AG04450 (cell line): ENCODE measurements around the gene ZNF10. TPM values are rescaled to one million over a fixed set of nuclear protein-coding genes. Genes with fewer than 3 reads are reported as not detected.
A peak's percentile ranks its signal among the peaks of the same experiment; 100 is the strongest.

Source experiments
- CTCF ChIA-PET: fragments of 300-600, 350-600 bp; formaldehyde crosslinking; extraction: SDS; loops from one replicate; lab custom pipeline; 2022; ENCODE audit warnings: antibody characterized with exemption, inconsistent platforms; lab: Charles Lee
- POLR2A ChIA-PET: fragments of 350-600 bp; formaldehyde crosslinking; extraction: SDS; loops from one replicate; lab custom pipeline; 2021; ENCODE audit warnings: antibody characterized with exemption, inconsistent platforms; lab: Yijun Ruan, JAX
- DNase-seq: peaks from one replicate; pipeline ENCODE4 v3.0.0-alpha.2; 2011; ENCODE audit warnings: low read depth, low spot score
- H3K27ac ChIP-seq: one replicate; pipeline ENCODE4 v1.5.1; 2012; ENCODE audit warnings: low read depth, low read length, control low read depth
- H3K27me3 ChIP-seq: one replicate; pipeline ENCODE4 v1.6.0; 2012; ENCODE audit warnings: low read length; ENCODE audit not compliant: control insufficient read depth, insufficient read depth
- H3K4me3 ChIP-seq: 2 replicates; pipeline ENCODE4 v1.5.1; 2011; ENCODE audit warnings: mild to moderate bottlenecking, low read depth, low read length, control low read depth
- H3K9me3 ChIP-seq: 2 replicates; pipeline ENCODE4 v1.5.1; 2012; ENCODE audit warnings: low read length; ENCODE audit not compliant: control insufficient read depth, insufficient read depth
- polyA plus RNA-seq: library from polyadenylated mRNA; depleted of rRNA; stranded (reverse); fragments of >200 nt; gene quantifications from 2 replicates; pipeline ENCODE4 v1.2.3, GENCODE V29; 2011
- TF ChIP-seq, protein P1 (sequence below): IDR thresholded peaks from 2 replicates; pipeline ENCODE4 v1.5.1; 2011; ENCODE audit warnings: low read depth, low read length, control low read depth, inconsistent platforms

The ZNF10 gene
- polyA plus RNA-seq, 1 experiment = 7.6 TPM

DNA sequence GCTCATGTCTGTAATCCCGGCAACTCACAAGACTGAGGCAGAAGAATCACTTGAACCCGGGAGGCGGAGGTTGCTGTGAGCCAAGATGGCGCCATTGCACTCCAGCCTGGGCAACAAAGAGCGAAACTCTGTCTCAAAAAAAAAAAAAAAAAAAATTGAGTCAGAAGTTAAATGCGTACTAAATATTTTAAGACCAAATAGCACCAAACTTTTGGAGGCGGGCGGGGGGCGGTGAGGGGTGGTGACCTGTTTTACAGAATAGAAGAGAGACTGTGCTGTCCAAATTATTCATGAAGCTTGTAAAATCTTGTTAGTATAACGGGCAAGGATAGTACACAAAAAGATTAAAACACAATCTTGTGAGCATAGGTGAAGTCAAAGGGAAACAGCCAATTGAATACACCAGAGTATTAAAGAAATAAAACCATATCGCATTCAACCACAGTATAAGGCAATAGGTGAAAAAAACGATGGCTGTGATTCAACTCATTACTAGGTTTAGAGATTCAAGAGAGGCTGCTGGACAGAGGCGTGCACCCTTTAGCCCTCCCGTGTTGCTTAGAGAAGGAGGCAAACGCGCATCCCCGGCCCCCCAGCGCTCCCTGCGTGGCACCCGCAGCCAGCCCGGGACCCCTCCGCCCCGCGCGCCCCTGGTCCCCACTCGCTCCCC, 924 bp upstream of the ZNF10 start:
- H3K9me3 ChIP-seq = peaks cover 44% of the 10 kb centered on the region
- ChIA-PET CTCF (interaction anchor here (1.8 kb wide), 1 partner anchor 52 kb away, joined by 8 read pairs; the partner anchor contains the start of gene ZNF268), POLR2A (interaction anchor here (1.0 to 1.2 kb wide), 2 partner anchors 49 to 242 kb away, joined by 5 to 9 read pairs; partner anchors contain the start of genes CHFR and ZNF140)
- H3K4me3 ChIP-seq = peak overlapping the region; percentile 71
- TF ChIP-seq, protein P1, sequence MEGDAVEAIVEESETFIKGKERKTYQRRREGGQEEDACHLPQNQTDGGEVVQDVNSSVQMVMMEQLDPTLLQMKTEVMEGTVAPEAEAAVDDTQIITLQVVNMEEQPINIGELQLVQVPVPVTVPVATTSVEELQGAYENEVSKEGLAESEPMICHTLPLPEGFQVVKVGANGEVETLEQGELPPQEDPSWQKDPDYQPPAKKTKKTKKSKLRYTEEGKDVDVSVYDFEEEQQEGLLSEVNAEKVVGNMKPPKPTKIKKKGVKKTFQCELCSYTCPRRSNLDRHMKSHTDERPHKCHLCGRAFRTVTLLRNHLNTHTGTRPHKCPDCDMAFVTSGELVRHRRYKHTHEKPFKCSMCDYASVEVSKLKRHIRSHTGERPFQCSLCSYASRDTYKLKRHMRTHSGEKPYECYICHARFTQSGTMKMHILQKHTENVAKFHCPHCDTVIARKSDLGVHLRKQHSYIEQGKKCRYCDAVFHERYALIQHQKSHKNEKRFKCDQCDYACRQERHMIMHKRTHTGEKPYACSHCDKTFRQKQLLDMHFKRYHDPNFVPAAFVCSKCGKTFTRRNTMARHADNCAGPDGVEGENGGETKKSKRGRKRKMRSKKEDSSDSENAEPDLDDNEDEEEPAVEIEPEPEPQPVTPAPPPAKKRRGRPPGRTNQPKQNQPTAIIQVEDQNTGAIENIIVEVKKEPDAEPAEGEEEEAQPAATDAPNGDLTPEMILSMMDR = no peak
- peak overlapping the region; percentile 89 for H3K27ac ChIP-seq
- DNase-seq = no peak
- no peaks in the 10 kb centered on the region for H3K27me3 ChIP-seq

DNA sequence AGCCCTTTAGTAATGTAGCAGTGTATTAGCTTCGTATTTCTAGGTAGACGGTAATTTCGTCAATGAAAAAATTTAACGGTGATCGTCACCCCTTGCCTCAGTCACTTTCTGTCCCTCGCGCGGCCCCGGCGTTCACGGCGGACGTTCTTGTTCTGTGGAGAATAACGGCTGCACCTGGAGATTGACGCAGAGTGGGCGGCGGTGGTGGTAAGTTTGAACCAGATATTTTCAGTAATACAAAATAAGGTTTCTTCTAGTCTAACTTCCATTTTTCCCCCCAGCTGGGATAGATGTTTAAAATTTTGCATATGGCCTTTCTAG, 341 bp downstream of the ZNF10 start:
- TF ChIP-seq, protein P1 = no peak
- H3K27ac ChIP-seq = peak overlapping the region; percentile 89
- no peaks in the 10 kb centered on the region for H3K27me3 ChIP-seq
- CTCF ChIA-PET = interaction anchor here (1.8 kb wide), 1 partner anchor 50 kb away, joined by 8 read pairs; the partner anchor contains the start of gene ZNF268
- peaks cover 37% of the 10 kb centered on the region for H3K9me3 ChIP-seq
- H3K4me3 ChIP-seq = peak overlapping the region; percentile 71
- no peak for DNase-seq
- POLR2A ChIA-PET = interaction anchor here (1.2 kb wide), 1 partner anchor 50 kb away, joined by 9 read pairs; the partner anchor contains the start of gene ZNF140

DNA sequence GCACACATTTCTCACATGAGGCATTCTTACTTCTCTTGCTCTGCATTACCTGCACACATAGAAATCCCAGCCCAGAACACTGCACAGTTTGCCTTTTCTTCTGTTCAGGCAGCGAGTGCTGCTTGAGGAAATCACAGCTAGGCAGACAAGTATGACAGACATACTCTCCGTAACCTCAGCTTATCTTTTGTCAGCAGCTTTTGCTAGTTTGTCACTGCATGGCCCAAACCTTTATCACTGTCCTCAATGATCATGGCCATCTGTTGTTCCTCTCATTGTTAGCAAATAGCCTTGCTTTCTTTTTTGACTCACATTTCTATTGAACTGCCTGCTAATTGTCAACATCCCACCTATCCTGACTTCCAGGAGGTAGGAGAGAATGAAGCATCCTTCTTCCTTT, 5.3 kb downstream of the ZNF10 start:
- peaks cover 18% of the 10 kb centered on the region for H3K9me3 ChIP-seq
- POLR2A ChIA-PET = no interaction called here
- no peak for DNase-seq
- TF ChIP-seq, protein P1 = no peak
- H3K27me3 ChIP-seq = no peaks in the 10 kb centered on the region
- CTCF ChIA-PET = interaction anchor here (1.1 kb wide), 1 partner anchor 45 kb away, joined by 4 read pairs; no protein-coding TSS in a partner anchor
- no peak overlapping the region for H3K27ac ChIP-seq
- H3K4me3 ChIP-seq = no peak overlapping the region

DNA sequence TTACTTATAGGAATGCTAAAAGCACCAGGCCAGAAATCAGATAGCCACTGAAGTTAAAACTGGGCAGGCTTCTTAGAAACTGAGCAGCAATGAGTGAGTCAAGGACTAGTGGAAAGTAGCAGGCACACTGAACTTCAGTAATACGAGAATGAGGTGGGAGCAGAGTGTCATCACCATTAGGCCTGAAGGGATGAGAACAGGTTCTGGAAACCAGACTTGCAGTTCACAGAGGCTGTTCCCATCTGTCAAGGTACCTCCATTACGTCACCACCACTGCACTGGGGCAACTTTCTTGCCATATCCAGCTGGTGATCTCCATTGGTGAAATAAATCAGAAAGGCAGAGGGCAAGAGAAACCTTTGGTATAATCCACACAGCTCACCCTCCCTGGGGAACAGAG, 15.6 kb downstream of the ZNF10 start:
- no peak overlapping the region for H3K4me3 ChIP-seq
- no peak overlapping the region for H3K27ac ChIP-seq
- POLR2A ChIA-PET = no interaction called here
- CTCF ChIA-PET = no interaction called here
- H3K9me3 ChIP-seq = peaks cover 45% of the 10 kb centered on the region
- no peak for DNase-seq
- H3K27me3 ChIP-seq = no peaks in the 10 kb centered on the region
- TF ChIP-seq, protein P1 = no peak

DNA sequence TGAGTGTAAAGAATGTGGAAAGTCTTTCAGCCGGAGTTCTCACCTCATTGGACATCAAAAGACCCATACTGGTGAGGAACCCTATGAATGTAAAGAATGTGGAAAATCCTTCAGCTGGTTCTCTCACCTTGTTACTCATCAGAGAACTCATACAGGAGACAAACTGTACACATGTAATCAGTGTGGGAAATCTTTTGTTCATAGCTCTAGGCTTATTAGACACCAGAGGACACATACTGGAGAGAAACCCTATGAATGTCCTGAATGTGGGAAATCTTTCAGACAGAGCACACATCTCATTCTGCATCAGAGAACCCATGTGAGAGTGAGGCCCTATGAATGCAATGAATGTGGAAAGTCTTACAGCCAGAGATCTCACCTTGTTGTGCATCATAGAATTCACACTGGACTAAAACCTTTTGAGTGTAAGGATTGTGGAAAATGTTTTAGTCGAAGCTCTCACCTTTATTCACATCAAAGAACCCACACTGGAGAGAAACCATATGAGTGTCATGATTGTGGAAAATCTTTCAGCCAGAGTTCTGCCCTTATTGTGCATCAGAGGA, 25.8 kb downstream of the ZNF10 start:
- no peaks in the 10 kb centered on the region for H3K27me3 ChIP-seq
- TF ChIP-seq, protein P1 = no peak
- CTCF ChIA-PET = no interaction called here
- peaks cover 38% of the 10 kb centered on the region for H3K9me3 ChIP-seq
- H3K27ac ChIP-seq = no peak overlapping the region
- H3K4me3 ChIP-seq = no peak overlapping the region
- no peak for DNase-seq
- POLR2A ChIA-PET = no interaction called here
